Heart right ventricle (tissue), 16 donors: ENCODE data around the gene HS6ST1. TPM values are rescaled to one million over a fixed set of nuclear protein-coding genes. Genes with fewer than 3 reads are reported as not detected.

Experiments used
- ATAC-seq, 8 donors: fragments of 200-7000 bp; cut with Tn5 transposase; one replicate each; pipeline ENCODE4 v1.9.1; 2020; ENCODE audit warnings: mild to moderate bottlenecking in 8 of 8, moderate library complexity in 8 of 8, moderate number of reproducible peaks in 1 of 8
- DNase-seq, 2 donors: peaks; one replicate each; pipeline ENCODE4 v3.0.0-alpha.2; 2020
- H3K27ac ChIP-seq, 10 donors: fragments of 200-600 bp; sonication (generic) in 2 of 10; one replicate each; pipeline versions ENCODE4 v1.5.0 to v1.8.0; 2020 to 2022; ENCODE audit warnings: mild to moderate bottlenecking in 3 of 10
- H3K27me3 ChIP-seq, 7 donors: fragments of 200-600 bp; one replicate each; pipeline ENCODE4 v1.8.0; 2021 to 2022; ENCODE audit warnings: mild to moderate bottlenecking in 2 of 7
- H3K36me3 ChIP-seq, 9 donors: fragments of 200-600 bp; sonication (generic) in 1 of 9; one replicate each; pipeline versions ENCODE4 v1.5.0 to v1.8.0; 2020 to 2022; ENCODE audit warnings: mild to moderate bottlenecking in 2 of 9
- H3K4me1 ChIP-seq, 9 donors: fragments of 200-600 bp; sonication (generic) in 1 of 9; one replicate each; pipeline versions ENCODE4 v1.5.0 to v1.8.0; 2020 to 2022; ENCODE audit warnings: mild to moderate bottlenecking in 4 of 9
- H3K4me3 ChIP-seq, 10 donors: fragments of 200-600 bp; sonication (generic) in 2 of 10; one replicate each; pipeline versions ENCODE4 v1.5.0 to v1.8.0; 2020 to 2022; ENCODE audit warnings: mild to moderate bottlenecking in 7 of 10, moderate library complexity in 2 of 10
- H3K9me3 ChIP-seq, 11 donors: fragments of 200-600 bp in 10 of 11; sonication (generic) in 2 of 11; one replicate each; pipeline versions ENCODE4 v1.5.0 to v1.8.0; 2013 to 2022; ENCODE audit warnings: mild to moderate bottlenecking in 2 of 11, control low read depth in 1 of 11, moderate library complexity in 1 of 11
- CTCF ChIP-seq, 9 donors: fragments of 200-600 bp; sonication (generic) in 2 of 9; IDR thresholded peaks; one replicate each; pipeline versions ENCODE4 v1.5.0 to v1.8.0; 2021 to 2022; ENCODE audit warnings: antibody characterized with exemption in 9 of 9, mild to moderate bottlenecking in 5 of 9, moderate library complexity in 1 of 9
- WGBS, 2 donors: extraction: QIAGEN DNeasy Blood & Tissue Kit; methylation state at CpG; one replicate each; pipeline ENCODE4 v1.1.7; 2013; ENCODE audit warnings: inconsistent platforms in 1 of 2; 5-methylcytosine and 5-hydroxymethylcytosine counted together
- intact Hi-C, 10 donors: fragments of 100-400 bp; cut with DNase I; formaldehyde crosslinking; loops; one replicate each; pipeline versions ENCODE4 v1.11.1 to v1.14.2; 2022
- polyA plus RNA-seq, 2 donors: library from polyadenylated mRNA; stranded (reverse); fragments of 200-250 nt; gene quantifications; one replicate each; pipeline ENCODE4 v1.2.3, GENCODE V29; 2013
- total RNA-seq, 10 donors: library from RNA; stranded (reverse); fragmentation: NEBNext Ultra II Directional in 3 of 10; extraction: Animal tissue kit (Norgen Biotek cat#: 25700) in 3 of 10; gene quantifications; one replicate each; pipeline versions ENCODE4 v1.2.1 to v1.2.4, GENCODE V29; 2021 to 2023
- donor health status: Arrhythmogenic right ventricular cardiomyopathy.
- donor health status: ischemic (EF 13 %, LVEDD 7.1; RV severe dilation, severe dysfunction).
- donor health status: healthy with polysubstance abuse.
- donor health status: DM: no; HTN: yes; CAD: no.
- donor health status: DM: no; HTN: no; CAD: no.
- donor health status: ischemic (EF 25% LVEDD 6.9; RV normal size, moderate dysfunction).
- donor health status: ischemic (EF 25% LVEDD 5.7; RV mildly dilated, moderate dysfunction).
- donor health status: healthy.
- donor health status: DM: yes; HTN: yes; CAD: no.
- donor health status: Ischemic cardiomyopathy.
- donor health status: ischemic (EF 35%, LVEDD 5.7; RV mildly dilated, moderate dysfunction).
- donor health status: nonischemic (EF 11% LVEDD 7.7; RV severe dilation, severe dysfunction).
- donor health status: DM: yes; HTN: yes; CAD: no.
- donor health status: PGD.
- donor health status: ischemic (EF 29% LVEDD 5.4; RV normal size, mild dysfunction).
- donor health status: nonischemic (EF 23%, LVEDD 6.1; RV moderate dilation, normal function).

HS6ST1 gene
- total and polyA plus RNA-seq, 12 donors, result 10.5 to 51.6 (median 18.2) TPM

DNA sequence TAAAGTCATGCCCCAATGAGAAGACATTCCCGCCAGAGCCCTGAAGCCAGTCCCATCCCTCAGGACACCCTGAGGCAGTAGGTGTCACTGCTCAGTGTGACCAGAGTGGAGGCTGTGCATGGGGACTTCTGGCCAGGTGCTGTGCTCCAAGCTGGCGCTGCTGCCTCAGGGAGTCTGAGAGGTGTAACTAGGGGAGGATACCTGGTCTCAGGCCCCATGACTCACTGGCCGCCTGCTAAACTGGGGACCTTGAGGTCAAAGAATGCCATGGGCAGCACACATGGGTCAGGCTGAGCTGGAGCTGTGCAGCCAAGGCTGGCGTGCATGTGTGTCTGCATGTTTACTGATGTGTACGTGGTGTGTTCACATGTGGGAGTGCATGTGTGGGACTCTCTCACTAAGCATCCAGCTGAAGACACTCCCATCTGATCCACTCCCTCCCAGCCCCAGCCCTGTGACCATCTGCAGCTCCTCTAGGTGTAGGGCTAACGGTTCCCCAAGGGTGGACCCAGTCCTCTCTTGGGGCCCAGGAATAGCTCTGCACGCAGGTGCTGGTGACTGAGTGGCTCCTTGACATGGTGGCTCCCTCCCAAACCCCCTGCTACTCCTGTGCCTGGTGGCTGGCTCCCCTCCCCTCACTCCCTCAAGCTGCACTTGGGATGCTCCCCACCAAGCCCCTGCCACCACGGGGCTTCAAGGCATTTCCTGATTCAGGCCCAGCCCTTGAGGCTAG lies 16.5 kb downstream of the HS6ST1 start:
- ATAC-seq (no peak), DNase-seq (peak in 1 of 2 donors; percentile 8)
- H3K4me3 ChIP-seq, result no peak overlapping the region
- no peak for TF ChIP-seq CTCF (IDR thresholded peaks at IDR 0.05)
- intact Hi-C loops, result loop anchor here in 4 of 10 donors (10.0 kb wide), 2 partner anchors 67 to 127 kb away; no protein-coding TSS in a partner anchor
- H3K36me3 ChIP-seq, result no peaks in the 10 kb centered on the region
- H3K27me3 ChIP-seq, result no peaks in the 10 kb centered on the region
- no peak overlapping the region for H3K27ac ChIP-seq
- H3K4me1 ChIP-seq, result peaks cover 20 to 35% (median 27%) of the 10 kb centered on the region in 9 donors
- 89 to 92% methylated on average over 8 of the region's 8 CpGs for WGBS, 2 donors
- H3K9me3 ChIP-seq, result no peaks in the 10 kb centered on the region

GRCh38 chr2:128301501-128301966 lies 17.1 kb downstream of the HS6ST1 start:
- Histone ChIP-seq H3K4me3 (no peak overlapping the region), H3K36me3 (no peaks in the 10 kb centered on the region), H3K4me1 (peaks cover 18 to 31% (median 23%) of the 10 kb centered on the region in 9 donors), H3K27me3 (no peaks in the 10 kb centered on the region), H3K27ac (no peak overlapping the region), H3K9me3 (no peaks in the 10 kb centered on the region)
- TF ChIP-seq CTCF (IDR thresholded peaks at IDR 0.05), result no peak
- 82 to 93% methylated on average over 13 of the region's 13 CpGs for WGBS, 2 donors
- intact Hi-C loops, result loop anchor here in 4 of 10 donors (10.0 kb wide), 2 partner anchors 67 to 127 kb away; no protein-coding TSS in a partner anchor
- ATAC-seq (no peak), DNase-seq (peak in 1 of 2 donors; percentile 8)

- TF ChIP-seq CTCF (IDR thresholded peaks at IDR 0.05), result no peak
- H3K4me3 ChIP-seq, result no peak overlapping the region
- peaks cover 14 to 30% (median 20%) of the 10 kb centered on the region in 9 donors for H3K4me1 ChIP-seq
- WGBS, 2 donors, result 89 to 92% methylated on average over 8 of the region's 8 CpGs
- intact Hi-C loops, result loop anchor here in 4 of 10 donors (10.0 kb wide), 2 partner anchors 66 to 126 kb away; no protein-coding TSS in a partner anchor
- no peaks in the 10 kb centered on the region for H3K9me3 ChIP-seq
- no peak overlapping the region for H3K27ac ChIP-seq
- no peak for ATAC-seq
- no peaks in the 10 kb centered on the region for H3K27me3 ChIP-seq
- no peaks in the 10 kb centered on the region for H3K36me3 ChIP-seq
- peak in 1 of 2 donors; percentile 9 for DNase-seq
Measured at GRCh38 chr2:128301021-128301420, 17.6 kb downstream of the HS6ST1 start.

DNA sequence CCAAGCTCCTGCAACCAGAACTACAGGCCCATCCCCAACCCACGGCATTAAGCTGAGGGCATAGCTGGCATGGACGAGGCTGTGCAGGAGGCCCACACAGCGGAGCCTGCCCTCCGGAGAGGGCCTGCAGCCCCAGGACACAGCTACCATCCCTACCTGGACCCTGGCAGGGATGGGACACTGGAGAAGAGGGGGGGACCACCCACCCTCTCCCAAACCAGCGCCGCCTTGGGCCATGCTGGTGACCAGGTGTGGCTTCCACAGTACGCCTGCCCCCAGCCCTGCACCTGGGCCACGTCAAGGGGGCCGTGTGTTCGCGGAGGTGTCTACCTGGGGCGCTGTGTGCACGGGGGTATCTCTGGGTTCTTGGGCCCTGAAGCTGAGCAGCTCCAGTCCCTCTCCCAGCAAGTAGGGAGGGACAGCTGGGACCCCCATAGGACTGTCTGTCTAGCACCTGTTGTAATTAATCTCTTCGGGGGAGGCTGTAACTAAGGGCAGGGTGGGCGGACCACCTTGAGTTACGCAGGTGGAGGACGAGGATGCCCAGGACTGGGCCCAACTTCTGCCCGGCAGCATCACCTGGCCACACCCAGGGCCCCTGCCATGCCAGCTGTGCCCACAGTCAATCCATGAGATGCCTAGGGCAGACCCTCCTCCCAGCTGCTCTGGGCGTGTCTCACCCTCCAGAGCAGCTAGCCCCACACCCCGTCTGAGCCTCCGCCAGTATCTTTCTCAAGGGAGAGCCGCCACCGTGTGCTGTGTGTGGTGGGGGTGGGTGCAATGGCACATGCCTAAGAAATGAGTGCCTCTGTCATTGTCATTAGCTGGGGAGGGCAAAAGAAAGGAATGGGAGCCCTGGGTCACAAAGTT lies 18.3 kb downstream of the HS6ST1 start:
- DNase-seq, result no peak
- intact Hi-C loops, result loop anchor here in 4 of 10 donors (10.0 kb wide), 2 partner anchors 66 to 126 kb away; no protein-coding TSS in a partner anchor
- Histone ChIP-seq H3K9me3 (no peaks in the 10 kb centered on the region), H3K27ac (no peak overlapping the region), H3K4me3 (no peak overlapping the region), H3K27me3 (no peaks in the 10 kb centered on the region), H3K4me1 (peaks cover 7 to 30% (median 14%) of the 10 kb centered on the region in 9 donors), H3K36me3 (no peaks in the 10 kb centered on the region)
- no peak for TF ChIP-seq CTCF (IDR thresholded peaks at IDR 0.05)
- no peak for ATAC-seq
- WGBS, 2 donors, result 91 to 93% methylated on average over 23 of the region's 23 CpGs
